Memory B cell (primary cell): Measurements from ENCODE around the gene NCOR2.
"Not testable (repeated sequence)": the region's sequence is repeated elsewhere in the genome, so short reads cannot be mapped to it uniquely, and the experiment has no call there.

Experiments used
- ATAC-seq: fragments of 150-1000 bp; cut with Tn5 transposase; 2 replicates; pipeline ENCODE4 v1.10.0; 2021; ENCODE audit warnings: low read depth, mild to moderate bottlenecking, moderate library complexity
- DNase-seq, 2 donors: peaks; one replicate each; pipeline ENCODE4 v3.0.0; 2022; ENCODE audit warnings: low spot score in 2 of 2
- H3K27ac Mint-ChIP-seq: one replicate; pipeline ENCODE4 v1.8.0; 2022; ENCODE audit warnings: mild to moderate bottlenecking, moderate library complexity, mixed read lengths
- H3K27me3 Mint-ChIP-seq: one replicate; pipeline ENCODE4 v1.8.0; 2022; ENCODE audit warnings: mixed read lengths
- H3K36me3 Mint-ChIP-seq: one replicate; pipeline ENCODE4 v1.8.0; 2022; ENCODE audit warnings: mild to moderate bottlenecking, mixed read lengths
- H3K4me1 Mint-ChIP-seq: one replicate; pipeline ENCODE4 v1.8.0; 2022; ENCODE audit warnings: mixed read lengths
- H3K4me3 Mint-ChIP-seq: one replicate; pipeline ENCODE4 v1.8.0; 2022; ENCODE audit warnings: mild to moderate bottlenecking, moderate library complexity, mixed read lengths
- H3K9me3 Mint-ChIP-seq: one replicate; pipeline ENCODE4 v1.8.0; 2022; ENCODE audit warnings: mixed read lengths

The NCOR2 gene

GRCh38 chr12:124592050-124592449 lies 24.6 kb upstream of the NCOR2 start:
- peaks cover 2% of the 10 kb centered on the region for H3K27me3 Mint-ChIP-seq
- no peak overlapping the region for H3K4me3 Mint-ChIP-seq
- no peaks in the 10 kb centered on the region for H3K36me3 Mint-ChIP-seq
- ATAC-seq (no peak), DNase-seq (no peak)
- no peak overlapping the region for H3K27ac Mint-ChIP-seq
- H3K9me3 Mint-ChIP-seq = peaks cover 5% of the 10 kb centered on the region
- H3K4me1 Mint-ChIP-seq = peaks cover 12% of the 10 kb centered on the region

- Mint-ChIP-seq H3K27ac (no peak overlapping the region), H3K9me3 (peaks cover 5% of the 10 kb centered on the region), H3K4me3 (no peak overlapping the region), H3K27me3 (peaks cover 2% of the 10 kb centered on the region), H3K4me1 (peaks cover 12% of the 10 kb centered on the region), H3K36me3 (no peaks in the 10 kb centered on the region)
- ATAC-seq = no peak
- DNase-seq = no peak
Measured at GRCh38 chr12:124590447-124590846, 23.0 kb upstream of the NCOR2 start.

DNA sequence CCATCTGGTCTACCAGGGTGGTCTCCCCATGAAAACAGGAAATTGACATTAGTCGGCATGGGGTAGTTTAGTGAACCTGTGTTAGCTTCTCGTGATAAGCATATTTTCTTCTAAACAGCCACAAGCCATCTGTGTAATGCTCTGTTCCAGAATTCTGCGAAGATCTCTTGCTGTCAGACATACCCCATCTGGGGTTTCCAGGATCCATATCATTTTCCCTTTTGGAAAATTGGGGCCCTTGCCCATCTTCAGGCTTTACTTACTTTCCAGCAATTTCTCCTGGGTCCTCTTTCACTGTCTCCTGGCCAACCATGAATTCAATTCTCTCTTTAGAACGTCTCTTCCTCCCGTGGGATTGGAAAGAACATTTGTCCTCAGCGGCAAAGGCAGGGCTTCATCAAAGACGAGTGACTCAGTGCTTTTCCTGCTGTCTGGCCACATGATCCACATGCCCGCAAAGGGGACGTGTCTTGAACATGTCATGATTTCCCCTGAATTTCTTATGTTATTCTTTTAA lies 21.4 kb upstream of the NCOR2 start:
- no peak overlapping the region for H3K4me3 Mint-ChIP-seq
- no peak for ATAC-seq
- no peak overlapping the region for H3K27ac Mint-ChIP-seq
- H3K9me3 Mint-ChIP-seq = peaks cover 5% of the 10 kb centered on the region
- DNase-seq = no peak
- peaks cover 4% of the 10 kb centered on the region for H3K27me3 Mint-ChIP-seq
- H3K36me3 Mint-ChIP-seq = no peaks in the 10 kb centered on the region
- H3K4me1 Mint-ChIP-seq = peaks cover 12% of the 10 kb centered on the region

- H3K27me3 Mint-ChIP-seq = peaks cover 4% of the 10 kb centered on the region
- no peak overlapping the region for H3K27ac Mint-ChIP-seq
- peaks cover 5% of the 10 kb centered on the region for H3K9me3 Mint-ChIP-seq
- H3K4me1 Mint-ChIP-seq = peaks cover 8% of the 10 kb centered on the region
- H3K36me3 Mint-ChIP-seq = no peaks in the 10 kb centered on the region
- no peak for ATAC-seq
- no peak for DNase-seq
- no peak overlapping the region for H3K4me3 Mint-ChIP-seq
Measured at GRCh38 chr12:124588018-124588634, 20.7 kb upstream of the NCOR2 start.

- no peak for ATAC-seq
- H3K4me3 Mint-ChIP-seq = no peak overlapping the region
- peaks cover 4% of the 10 kb centered on the region for H3K27me3 Mint-ChIP-seq
- H3K36me3 Mint-ChIP-seq = no peaks in the 10 kb centered on the region
- DNase-seq = no peak
- peaks cover 5% of the 10 kb centered on the region for H3K9me3 Mint-ChIP-seq
- no peak overlapping the region for H3K27ac Mint-ChIP-seq
- H3K4me1 Mint-ChIP-seq = no peaks in the 10 kb centered on the region
Measured at GRCh38 chr12:124586756-124587155, 19.3 kb upstream of the NCOR2 start.

DNA sequence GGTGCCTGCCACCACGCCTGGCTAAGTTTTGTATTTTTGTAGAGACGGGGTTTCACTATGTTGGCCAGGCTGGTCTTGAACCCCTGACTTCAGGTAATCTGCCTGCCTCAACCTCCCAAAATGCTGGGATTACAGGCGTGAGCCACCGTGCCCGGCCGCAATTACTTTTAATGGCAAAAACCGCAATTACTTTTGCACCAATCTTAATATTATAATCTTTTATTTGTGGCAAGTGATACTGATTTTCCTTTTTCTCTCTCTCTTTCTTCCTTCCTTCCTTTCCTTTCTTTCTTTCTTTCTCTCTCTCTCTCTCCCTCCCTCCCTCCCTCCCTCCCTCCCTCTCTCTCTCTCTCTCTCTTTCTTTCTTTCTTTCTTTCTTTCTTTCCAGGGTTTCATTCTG lies 17.1 kb upstream of the NCOR2 start:
- H3K27ac Mint-ChIP-seq, H3K36me3 Mint-ChIP-seq, H3K27me3 Mint-ChIP-seq, H3K9me3 Mint-ChIP-seq, H3K4me1 Mint-ChIP-seq, H3K4me3 Mint-ChIP-seq, ATAC-seq, DNase-seq: not testable (repeated sequence)

DNA sequence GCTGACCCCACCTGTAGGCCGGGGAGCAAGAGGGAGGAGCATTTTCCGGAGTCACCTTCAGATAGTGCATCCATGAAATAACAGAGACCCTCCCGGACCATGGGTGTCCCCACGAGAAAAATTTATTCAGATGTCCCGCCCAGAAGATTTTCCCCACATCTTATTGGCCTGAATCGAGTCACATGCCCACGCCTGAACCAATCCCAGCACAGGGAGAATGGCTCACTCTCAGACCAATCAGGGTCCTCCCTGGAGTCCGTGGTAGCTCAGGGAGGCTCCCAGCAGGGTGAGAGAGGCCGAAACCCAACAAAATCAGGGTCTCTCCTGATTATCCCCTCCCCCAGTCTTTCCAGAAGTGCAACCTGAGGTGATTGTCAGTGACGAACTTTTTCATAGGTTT lies 16.4 kb upstream of the NCOR2 start:
- H3K36me3 Mint-ChIP-seq = no peaks in the 10 kb centered on the region
- H3K27me3 Mint-ChIP-seq = peaks cover 11% of the 10 kb centered on the region
- H3K27ac Mint-ChIP-seq = no peak overlapping the region
- peaks cover 4% of the 10 kb centered on the region for H3K9me3 Mint-ChIP-seq
- H3K4me1 Mint-ChIP-seq = no peaks in the 10 kb centered on the region
- H3K4me3 Mint-ChIP-seq = no peak overlapping the region
- DNase-seq = no peak
- ATAC-seq = no peak

GRCh38 chr12:124582108-124582424 lies 14.7 kb upstream of the NCOR2 start:
- H3K4me3 Mint-ChIP-seq = no peak overlapping the region
- ATAC-seq (no peak), DNase-seq (no peak)
- H3K27ac Mint-ChIP-seq = no peak overlapping the region
- H3K27me3 Mint-ChIP-seq = peaks cover 12% of the 10 kb centered on the region
- H3K9me3 Mint-ChIP-seq = peaks cover 4% of the 10 kb centered on the region
- H3K36me3 Mint-ChIP-seq = peaks cover 2% of the 10 kb centered on the region
- H3K4me1 Mint-ChIP-seq = no peaks in the 10 kb centered on the region

- Mint-ChIP-seq H3K9me3 (peaks cover 4% of the 10 kb centered on the region), H3K27me3 (peaks cover 14% of the 10 kb centered on the region), H3K27ac (no peak overlapping the region), H3K36me3 (peaks cover 6% of the 10 kb centered on the region), H3K4me1 (no peaks in the 10 kb centered on the region), H3K4me3 (no peak overlapping the region)
- ATAC-seq (no peak), DNase-seq (no peak)
Measured at GRCh38 chr12:124581307-124582107, 14.1 kb upstream of the NCOR2 start.

DNA sequence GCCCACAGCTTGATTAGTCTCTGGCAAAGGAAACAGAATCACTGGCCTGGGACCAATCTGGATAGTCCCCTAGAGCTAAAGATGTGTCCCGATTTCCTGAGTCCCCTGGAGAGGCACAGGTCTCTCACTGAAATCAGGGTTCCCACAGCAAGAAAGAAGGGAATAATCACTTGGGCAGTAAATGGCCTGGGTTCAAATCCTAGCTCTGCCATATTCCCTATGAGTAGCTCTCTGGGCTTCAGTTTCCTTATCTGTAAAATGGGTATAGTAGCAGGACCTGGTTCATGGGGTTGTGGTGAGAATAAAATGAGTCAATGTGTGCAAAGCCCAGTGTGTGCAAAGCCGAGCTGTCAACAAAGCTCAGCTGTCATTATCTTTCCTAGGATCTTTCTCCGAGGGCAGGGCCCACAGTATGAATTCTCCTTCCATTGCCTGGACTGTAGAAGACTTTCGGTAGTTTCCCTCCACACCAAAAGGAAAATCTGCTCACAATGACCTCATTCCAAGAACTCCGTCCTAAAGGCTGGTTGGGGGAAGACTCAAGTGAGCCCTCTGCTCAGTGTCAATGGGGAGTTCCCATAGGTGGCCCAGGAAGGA lies 12.6 kb upstream of the NCOR2 start:
- H3K4me1 Mint-ChIP-seq = no peaks in the 10 kb centered on the region

GRCh38 chr12:124578854-124579253 lies 11.4 kb upstream of the NCOR2 start:
- Mint-ChIP-seq H3K4me3 (no peak overlapping the region), H3K36me3 (peaks cover 6% of the 10 kb centered on the region), H3K9me3 (peaks cover 4% of the 10 kb centered on the region), H3K27ac (no peak overlapping the region), H3K27me3 (peaks cover 12% of the 10 kb centered on the region), H3K4me1 (no peaks in the 10 kb centered on the region)
- no peak for DNase-seq
- no peak for ATAC-seq

More for the DNA sequence above, 12.6 kb upstream of the NCOR2 start:
- Mint-ChIP-seq H3K9me3 (peaks cover 4% of the 10 kb centered on the region), H3K4me3 (no peak overlapping the region), H3K36me3 (peaks cover 6% of the 10 kb centered on the region), H3K27ac (no peak overlapping the region), H3K27me3 (peaks cover 14% of the 10 kb centered on the region)
- DNase-seq (no peak), ATAC-seq (no peak)

DNA sequence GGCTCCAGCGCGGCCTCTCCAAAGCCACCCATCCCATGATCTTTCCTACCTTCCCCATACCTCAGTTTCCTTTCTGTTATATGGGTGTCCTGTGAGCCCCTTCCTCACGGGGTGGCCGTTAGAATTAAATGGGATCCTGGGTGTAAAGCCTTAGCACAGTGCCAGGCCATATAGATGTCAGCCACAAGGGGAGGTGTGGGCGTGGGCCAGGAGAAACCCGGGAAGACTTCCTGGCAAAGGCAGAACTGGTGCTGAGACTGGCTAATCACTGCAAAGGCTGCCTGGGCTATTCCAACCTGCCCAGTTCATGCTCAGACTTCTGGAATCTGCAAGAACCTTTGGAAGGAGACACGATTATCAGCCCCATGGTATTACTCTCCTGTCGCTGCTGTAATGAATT lies 11.0 kb upstream of the NCOR2 start:
- H3K36me3 Mint-ChIP-seq = peaks cover 6% of the 10 kb centered on the region

GRCh38 chr12:124577986-124578385 lies 10.6 kb upstream of the NCOR2 start:
- Mint-ChIP-seq H3K9me3 (peaks cover 4% of the 10 kb centered on the region), H3K36me3 (peaks cover 6% of the 10 kb centered on the region), H3K4me3 (no peak overlapping the region), H3K4me1 (peaks cover under 1% of the 10 kb centered on the region), H3K27ac (no peak overlapping the region), H3K27me3 (peaks cover 12% of the 10 kb centered on the region)
- ATAC-seq = no peak
- no peak for DNase-seq

More for the DNA sequence above, 11.0 kb upstream of the NCOR2 start:
- Mint-ChIP-seq H3K27ac (no peak overlapping the region), H3K9me3 (peaks cover 4% of the 10 kb centered on the region), H3K27me3 (peaks cover 12% of the 10 kb centered on the region), H3K4me1 (no peaks in the 10 kb centered on the region), H3K4me3 (no peak overlapping the region)
- DNase-seq = no peak
- ATAC-seq = no peak

- peaks cover 4% of the 10 kb centered on the region for H3K9me3 Mint-ChIP-seq
- peaks cover 12% of the 10 kb centered on the region for H3K27me3 Mint-ChIP-seq
- no peak overlapping the region for H3K4me3 Mint-ChIP-seq
- no peak for ATAC-seq
- H3K4me1 Mint-ChIP-seq = peaks cover 2% of the 10 kb centered on the region
- peaks cover 6% of the 10 kb centered on the region for H3K36me3 Mint-ChIP-seq
- no peak for DNase-seq
- no peak overlapping the region for H3K27ac Mint-ChIP-seq
Measured at GRCh38 chr12:124577374-124577773, 10.0 kb upstream of the NCOR2 start.
